SU-DHL-6 (cell line): Measurements from ENCODE around the gene NPEPL1.

ENCODE experiments used
- H2AFZ ChIP-seq: fragments of 200-600 bp; sonication (generic); 2 replicates; pipeline ENCODE4 v1.6.1; 2014; ENCODE audit warnings: low read depth, mild to moderate bottlenecking, moderate library complexity, mixed read lengths, antibody characterized with exemption, low read length; ENCODE audit not compliant: severe bottlenecking
- H3F3A ChIP-seq: fragments of 200-600 bp; shearing (Covaris generic); 2 replicates; pipeline ENCODE4 v1.6.0; 2016; ENCODE audit warnings: antibody characterized with exemption, mild to moderate bottlenecking; ENCODE audit not compliant: insufficient read depth
- H3K27ac ChIP-seq: fragments of 200-600 bp; sonication (generic); 2 replicates; pipeline ENCODE4 v1.5.1; 2016; ENCODE audit warnings: low read depth, mild to moderate bottlenecking, low read length, moderate library complexity, mixed read lengths
- H3K27me3 ChIP-seq: fragments of 200-600 bp; sonication (generic), shearing (Covaris generic); 2 replicates; pipeline ENCODE4 v1.6.0; 2014; ENCODE audit warnings: mild to moderate bottlenecking, low read length
- H3K36me3 ChIP-seq: fragments of 200-600 bp; sonication (generic); 2 replicates; pipeline ENCODE4 v1.6.1; 2014; ENCODE audit warnings: mild to moderate bottlenecking, low read length, mixed read lengths
- H3K4me2 ChIP-seq: fragments of 300-600, 200-600 bp; shearing (Covaris generic), sonication (generic); 2 replicates; pipeline ENCODE4 v1.6.0; 2014; ENCODE audit warnings: low read length, low read depth, mild to moderate bottlenecking; ENCODE audit not compliant: poor library complexity, severe bottlenecking
- H3K4me3 ChIP-seq: fragments of 200-600 bp; sonication (generic); 2 replicates; pipeline ENCODE4 v1.5.1; 2014; ENCODE audit warnings: antibody characterized with exemption, low read length, mild to moderate bottlenecking, mixed read lengths; ENCODE audit not compliant: insufficient read depth, poor library complexity, severe bottlenecking
- H3K79me2 ChIP-seq: fragments of 200-600 bp; sonication (generic); 2 replicates; pipeline ENCODE4 v1.6.1; 2014; ENCODE audit warnings: mild to moderate bottlenecking, low read length, moderate library complexity; ENCODE audit not compliant: insufficient read depth
- H3K9ac ChIP-seq: fragments of 200-600 bp; sonication (generic); 2 replicates; pipeline ENCODE4 v1.7.0; 2014; ENCODE audit warnings: mild to moderate bottlenecking, low read length
- H3K9me2 ChIP-seq: fragments of 200-600 bp; sonication (generic); replicated peaks from 2 replicates; pipeline ENCODE4 v1.6.1; 2014; ENCODE audit warnings: low read length; ENCODE audit not compliant: insufficient read depth
- H3K9me3 ChIP-seq: fragments of 200-600 bp; sonication (generic); 2 replicates; pipeline ENCODE4 v1.6.1; 2014; ENCODE audit warnings: low read length, mixed read lengths; ENCODE audit not compliant: insufficient read depth
- H4K20me1 ChIP-seq: fragments of 200-600 bp; sonication (generic); 2 replicates; pipeline ENCODE4 v1.6.1; 2014; ENCODE audit warnings: low read depth, mild to moderate bottlenecking, antibody characterized with exemption, low read length, moderate library complexity, mixed read lengths
- EZH2phosphoT487 ChIP-seq: fragments of 200-600 bp; sonication (generic), shearing (Covaris generic); conservative IDR thresholded peaks from 2 replicates; pipeline ENCODE4 v1.6.1; 2018; ENCODE audit warnings: mild to moderate bottlenecking, antibody characterized with exemption, low read length, moderate library complexity, mixed read lengths
- TF ChIP-seq, protein P1 (sequence below): fragments of 200-600 bp; sonication (generic); IDR thresholded peaks from one replicate; pipeline ENCODE4 v1.5.1; 2017; ENCODE audit warnings: antibody characterized with exemption, mild to moderate bottlenecking, low read length, moderate library complexity; ENCODE audit not compliant: insufficient read depth, poor library complexity, severe bottlenecking

The NPEPL1 gene

DNA sequence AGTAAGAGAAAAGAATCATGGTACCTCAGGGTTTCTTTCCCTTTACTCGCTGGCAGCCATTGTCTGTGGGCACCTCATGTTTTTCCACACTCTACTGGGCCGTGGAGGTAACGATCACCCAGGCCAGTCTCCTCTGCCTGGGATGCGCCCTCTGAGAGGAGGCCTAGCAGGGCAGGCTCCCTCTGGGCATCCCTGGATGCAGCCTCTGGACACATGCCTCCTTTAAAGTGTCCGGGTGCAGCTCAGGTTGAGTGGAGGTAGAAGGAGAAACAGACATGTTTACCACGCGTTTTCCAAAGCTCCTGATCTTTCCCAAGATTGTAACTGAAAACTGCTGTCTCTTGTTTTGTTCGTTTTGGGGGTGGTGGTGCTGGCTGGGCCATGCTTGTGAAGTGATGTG lies 13.8 kb upstream of the NPEPL1 start:
- Histone ChIP-seq H3K4me2 (no peak overlapping the region), H3F3A (no peaks in the 10 kb centered on the region), H3K9ac (no peak overlapping the region), H3K27ac (no peak overlapping the region), H3K36me3 (peaks cover 9% of the 10 kb centered on the region; the same call in 1 of the 2 replicates), H3K27me3 (no peaks in the 10 kb centered on the region), H3K4me3 (no peak overlapping the region), H3K9me3 (no peaks in the 10 kb centered on the region), H2AFZ (no peak overlapping the region), H3K79me2 (no peaks in the 10 kb centered on the region), H3K9me2 (no peaks in the 10 kb centered on the region), H4K20me1 (no peaks in the 10 kb centered on the region)
- TF ChIP-seq, protein P1, sequence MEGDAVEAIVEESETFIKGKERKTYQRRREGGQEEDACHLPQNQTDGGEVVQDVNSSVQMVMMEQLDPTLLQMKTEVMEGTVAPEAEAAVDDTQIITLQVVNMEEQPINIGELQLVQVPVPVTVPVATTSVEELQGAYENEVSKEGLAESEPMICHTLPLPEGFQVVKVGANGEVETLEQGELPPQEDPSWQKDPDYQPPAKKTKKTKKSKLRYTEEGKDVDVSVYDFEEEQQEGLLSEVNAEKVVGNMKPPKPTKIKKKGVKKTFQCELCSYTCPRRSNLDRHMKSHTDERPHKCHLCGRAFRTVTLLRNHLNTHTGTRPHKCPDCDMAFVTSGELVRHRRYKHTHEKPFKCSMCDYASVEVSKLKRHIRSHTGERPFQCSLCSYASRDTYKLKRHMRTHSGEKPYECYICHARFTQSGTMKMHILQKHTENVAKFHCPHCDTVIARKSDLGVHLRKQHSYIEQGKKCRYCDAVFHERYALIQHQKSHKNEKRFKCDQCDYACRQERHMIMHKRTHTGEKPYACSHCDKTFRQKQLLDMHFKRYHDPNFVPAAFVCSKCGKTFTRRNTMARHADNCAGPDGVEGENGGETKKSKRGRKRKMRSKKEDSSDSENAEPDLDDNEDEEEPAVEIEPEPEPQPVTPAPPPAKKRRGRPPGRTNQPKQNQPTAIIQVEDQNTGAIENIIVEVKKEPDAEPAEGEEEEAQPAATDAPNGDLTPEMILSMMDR = no peak
- TF ChIP-seq EZH2phosphoT487 = no peak

DNA sequence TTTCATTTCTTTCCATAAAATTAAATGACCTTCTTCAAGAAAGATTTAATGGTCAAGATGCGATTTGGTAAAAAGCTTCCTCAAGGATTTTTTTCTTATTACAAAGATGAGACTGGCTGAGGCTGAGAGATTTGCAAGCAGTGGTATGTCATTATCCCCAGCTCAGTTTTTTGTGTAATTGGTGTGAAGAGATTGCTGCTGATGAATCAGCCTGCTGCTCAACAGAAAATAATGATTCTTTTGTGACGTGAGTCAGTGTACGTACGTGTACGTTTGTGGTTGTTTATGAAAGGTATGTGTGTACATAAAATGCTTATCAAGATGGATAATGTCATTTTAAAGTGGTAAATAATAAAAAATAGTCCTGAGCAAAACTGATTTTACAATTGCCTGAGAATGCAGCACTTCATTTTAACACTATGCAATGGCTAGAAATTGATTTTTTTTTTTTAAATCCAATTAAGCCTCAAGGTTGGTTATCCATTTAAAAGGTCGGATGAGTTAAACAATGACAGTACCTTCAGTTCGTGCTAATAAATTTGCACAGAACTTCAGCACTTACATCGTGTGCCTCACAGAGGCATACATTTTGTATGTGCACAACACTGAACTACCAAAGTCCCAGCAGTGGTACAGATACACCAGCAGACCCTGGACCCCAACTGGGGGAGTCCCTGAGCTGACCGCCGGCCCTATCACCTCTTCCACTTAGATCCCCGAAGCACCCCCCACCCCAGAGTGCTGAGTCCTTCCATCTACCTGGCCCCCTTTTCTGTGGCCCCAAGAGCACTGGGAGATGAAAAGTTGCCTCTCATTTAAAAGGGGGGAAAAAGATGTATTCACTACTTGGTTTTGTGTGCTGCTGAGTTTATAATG lies 9.7 kb upstream of the NPEPL1 start:
- Histone ChIP-seq H3K36me3 (0 out of 2 replicates have a peak, but pooled peaks cover 2% of the 10 kb centered on the region), H3K9me3 (no peaks in the 10 kb centered on the region), H3K4me2 (no peak overlapping the region), H3K4me3 (no peak overlapping the region), H3K79me2 (no peaks in the 10 kb centered on the region), H3K27me3 (no peaks in the 10 kb centered on the region), H3K9me2 (no peaks in the 10 kb centered on the region), H3K27ac (no peak overlapping the region), H4K20me1 (no peaks in the 10 kb centered on the region), H3F3A (no peaks in the 10 kb centered on the region), H3K9ac (no peak overlapping the region), H2AFZ (no peak overlapping the region)
- TF ChIP-seq, protein P1 = no peak
- no peak for TF ChIP-seq EZH2phosphoT487

DNA sequence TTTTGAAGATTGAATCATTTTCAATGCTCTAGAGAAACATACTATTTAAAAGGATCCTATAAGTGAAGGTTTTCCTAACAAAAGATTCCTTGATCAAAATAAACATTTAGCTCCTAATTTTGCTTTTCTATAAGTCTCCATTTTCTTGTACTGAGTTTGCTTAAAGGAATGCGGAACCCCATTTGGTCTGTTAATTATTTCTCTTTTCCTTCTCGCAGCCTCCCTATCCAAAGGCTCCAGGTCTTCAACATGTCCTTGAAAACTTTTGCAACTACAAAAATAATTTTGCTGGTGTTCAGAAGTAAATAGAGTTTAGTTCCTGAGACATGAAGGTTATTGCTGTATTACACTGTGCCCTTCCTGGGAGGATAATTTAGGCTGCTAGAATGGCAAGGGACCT lies 8.3 kb upstream of the NPEPL1 start:
- Histone ChIP-seq H4K20me1 (no peaks in the 10 kb centered on the region), H3K9ac (no peak overlapping the region), H3K9me2 (no peaks in the 10 kb centered on the region), H3K27ac (no peak overlapping the region), H2AFZ (no peak overlapping the region), H3F3A (no peaks in the 10 kb centered on the region), H3K4me2 (no peak overlapping the region), H3K79me2 (no peaks in the 10 kb centered on the region), H3K4me3 (no peak overlapping the region), H3K9me3 (no peaks in the 10 kb centered on the region), H3K36me3 (no peaks in the 10 kb centered on the region), H3K27me3 (no peaks in the 10 kb centered on the region)
- TF ChIP-seq, protein P1 = no peak
- no peak for TF ChIP-seq EZH2phosphoT487
